ENCODE results near the gene LEKR1. TPM values are rescaled to one million over a fixed set of nuclear protein-coding genes. Genes with fewer than 3 reads are reported as not detected.

The LEKR1 gene
- total RNA-seq, 1 experiment from 2014 or later: 1.3 TPM

- DNase-seq (ENCODE audit: unreplicated experiment): no peak
- Mint-ChIP-seq H3K9me3 (ENCODE audit: unreplicated experiment) (no peaks in the 10 kb centered on the region), H3K27ac (ENCODE audit: low read depth, unreplicated experiment) (no peak overlapping the region), H3K27me3 (ENCODE audit: insufficient read depth, unreplicated experiment) (no peaks in the 10 kb centered on the region), H3K36me3 (ENCODE audit: insufficient read depth, unreplicated experiment) (peaks cover 6% of the 10 kb centered on the region), H3K4me1 (ENCODE audit: insufficient read depth, unreplicated experiment) (peaks cover 28% of the 10 kb centered on the region), H3K4me3 (ENCODE audit: unreplicated experiment) (no peak overlapping the region)
- CTCF ChIA-PET: interaction anchor here (0.5 to 13.3 kb wide), 10 partner anchors 8 to 416 kb away, joined by 3 to 184 read pairs (median 6); partner anchors contain the start of gene TIPARP
- POLR2A ChIA-PET: interaction anchor here (1.3 to 11.7 kb wide), 3 partner anchors 10 to 38 kb away, joined by 5 to 331 read pairs (median 192); no protein-coding TSS in a partner anchor
- intact Hi-C loops (cut with micrococcal nuclease): no loop called here
- no TSS peak for BruUV-seq (replicated peaks)
- TF ChIP-seq CTCF (IDR thresholded peaks at IDR 0.05; ENCODE audit: unreplicated experiment): no peak
Measured at GRCh38 chr3:157091083-157091833, 265.1 kb downstream of the LEKR1 start.

- BruUV-seq (replicated peaks): no TSS peak
- TF ChIP-seq CTCF (IDR thresholded peaks at IDR 0.05; ENCODE audit: unreplicated experiment): no peak
- intact Hi-C loops (cut with micrococcal nuclease): no loop called here
- H3K4me3 Mint-ChIP-seq (ENCODE audit: unreplicated experiment): no peak overlapping the region
- peaks cover 6% of the 10 kb centered on the region for H3K36me3 Mint-ChIP-seq (ENCODE audit: insufficient read depth, unreplicated experiment)
- no peaks in the 10 kb centered on the region for H3K27me3 Mint-ChIP-seq (ENCODE audit: insufficient read depth, unreplicated experiment)
- ChIA-PET CTCF (interaction anchor here (1.1 to 13.3 kb wide), 7 partner anchors 10 to 417 kb away, joined by 5 to 184 read pairs (median 6); partner anchors contain the start of gene TIPARP), POLR2A (interaction anchor here (1.3 to 11.7 kb wide), 3 partner anchors 10 to 37 kb away, joined by 5 to 331 read pairs (median 192); no protein-coding TSS in a partner anchor)
- H3K4me1 Mint-ChIP-seq (ENCODE audit: insufficient read depth, unreplicated experiment): peaks cover 27% of the 10 kb centered on the region
- H3K9me3 Mint-ChIP-seq (ENCODE audit: unreplicated experiment): no peaks in the 10 kb centered on the region
- H3K27ac Mint-ChIP-seq (ENCODE audit: low read depth, unreplicated experiment): no peak overlapping the region
- DNase-seq (ENCODE audit: unreplicated experiment): no peak
Measured at GRCh38 chr3:157092230-157092629, 266.1 kb downstream of the LEKR1 start.

- H3K9me3 Mint-ChIP-seq (ENCODE audit: unreplicated experiment): no peaks in the 10 kb centered on the region
- no peak overlapping the region for H3K27ac Mint-ChIP-seq (ENCODE audit: low read depth, unreplicated experiment)
- H3K4me1 Mint-ChIP-seq (ENCODE audit: insufficient read depth, unreplicated experiment): peaks cover 18% of the 10 kb centered on the region
- BruUV-seq (replicated peaks): no TSS peak
- H3K27me3 Mint-ChIP-seq (ENCODE audit: insufficient read depth, unreplicated experiment): no peaks in the 10 kb centered on the region
- ChIA-PET CTCF (interaction anchor here (0.9 to 13.3 kb wide), 6 partner anchors 12 to 418 kb away, joined by 3 to 184 read pairs (median 8); partner anchors contain the start of gene TIPARP), POLR2A (interaction anchor here (0.6 to 11.7 kb wide), 4 partner anchors 10 to 568 kb away, joined by 3 to 331 read pairs (median 98); no protein-coding TSS in a partner anchor)
- intact Hi-C loops (cut with micrococcal nuclease): no loop called here
- no peak overlapping the region for H3K4me3 Mint-ChIP-seq (ENCODE audit: unreplicated experiment)
- peaks cover 6% of the 10 kb centered on the region for H3K36me3 Mint-ChIP-seq (ENCODE audit: insufficient read depth, unreplicated experiment)
- no peak for DNase-seq (ENCODE audit: unreplicated experiment)
- no peak for TF ChIP-seq CTCF (IDR thresholded peaks at IDR 0.05; ENCODE audit: unreplicated experiment)
Measured at GRCh38 chr3:157093096-157093495, 266.9 kb downstream of the LEKR1 start.

- TF ChIP-seq CTCF (IDR thresholded peaks at IDR 0.05; ENCODE audit: unreplicated experiment): no peak
- BruUV-seq (replicated peaks): no TSS peak
- no peak overlapping the region for H3K4me3 Mint-ChIP-seq (ENCODE audit: unreplicated experiment)
- intact Hi-C loops (cut with micrococcal nuclease): no loop called here
- H3K9me3 Mint-ChIP-seq (ENCODE audit: unreplicated experiment): no peaks in the 10 kb centered on the region
- H3K4me1 Mint-ChIP-seq (ENCODE audit: insufficient read depth, unreplicated experiment): peaks cover 24% of the 10 kb centered on the region
- peak overlapping the region; percentile 67 for H3K27ac Mint-ChIP-seq (ENCODE audit: low read depth, unreplicated experiment)
- H3K27me3 Mint-ChIP-seq (ENCODE audit: insufficient read depth, unreplicated experiment): no peaks in the 10 kb centered on the region
- ChIA-PET CTCF (interaction anchor here (0.5 to 4.9 kb wide), 8 partner anchors 9 to 568 kb away, joined by 3 to 22 read pairs (median 3); no protein-coding TSS in a partner anchor), POLR2A (interaction anchor here (0.7 to 11.7 kb wide), 4 partner anchors 9 to 536 kb away, joined by 3 to 331 read pairs (median 98); no protein-coding TSS in a partner anchor)
- no peak for DNase-seq (ENCODE audit: unreplicated experiment)
- no peaks in the 10 kb centered on the region for H3K36me3 Mint-ChIP-seq (ENCODE audit: insufficient read depth, unreplicated experiment)
Measured at GRCh38 chr3:157094301-157094700, 268.1 kb downstream of the LEKR1 start.
